GM11168 (cell line): ENCODE data around the gene CDK17.
"Not testable (repeated sequence)": the region's sequence is repeated elsewhere in the genome, so short reads cannot be mapped to it uniquely, and the experiment has no call there.

ENCODE experiments used
- in situ Hi-C: fragments of 300-500 bp; cut with MboI; formaldehyde crosslinking; loops from one replicate; pipeline ENCODE4 v1.12.0; 2022; ENCODE audit warnings: low sequenced_read_pairs; ENCODE audit not compliant: unreplicated experiment

The CDK17 gene

GRCh38 chr12:96419576-96420276, 19.5 kb upstream of the CDK17 start:
- in situ Hi-C loops, result no loop called here

GRCh38 chr12:96417688-96418087, 17.4 kb upstream of the CDK17 start:
- in situ Hi-C loops, result not testable (repeated sequence)

GRCh38 chr12:96416033-96416799, 16.0 kb upstream of the CDK17 start:
- in situ Hi-C loops, result no loop called here

- in situ Hi-C loops, result no loop called here
Observed at GRCh38 chr12:96414637-96415036, 14.4 kb upstream of the CDK17 start.

GRCh38 chr12:96412431-96412830, 12.2 kb upstream of the CDK17 start:
- in situ Hi-C loops, result no loop called here

GRCh38 chr12:96409731-96410130, 9.5 kb upstream of the CDK17 start:
- in situ Hi-C loops, result loop anchor here (10.0 kb wide), 2 partner anchors 65 to 365 kb away; no protein-coding TSS in a partner anchor

GRCh38 chr12:96408993-96409392, 8.8 kb upstream of the CDK17 start:
- in situ Hi-C loops, result loop anchor here (10.0 kb wide), 2 partner anchors 66 to 364 kb away; no protein-coding TSS in a partner anchor

- in situ Hi-C loops, result loop anchor here (10.0 kb wide), 2 partner anchors 67 to 363 kb away; no protein-coding TSS in a partner anchor
Observed at GRCh38 chr12:96407429-96408097, 7.3 kb upstream of the CDK17 start.

- in situ Hi-C loops, result loop anchor here (10.0 kb wide), 2 partner anchors 70 to 360 kb away; no protein-coding TSS in a partner anchor
Observed at GRCh38 chr12:96404696-96405095, 4.5 kb upstream of the CDK17 start.

- in situ Hi-C loops, result loop anchor here (10.0 kb wide), 2 partner anchors 71 to 359 kb away; no protein-coding TSS in a partner anchor
Observed at GRCh38 chr12:96403870-96404269, 3.6 kb upstream of the CDK17 start.

GRCh38 chr12:96402522-96402921, 2.3 kb upstream of the CDK17 start:
- in situ Hi-C loops, result loop anchor here (10.0 kb wide), 2 partner anchors 72 to 358 kb away; no protein-coding TSS in a partner anchor

- in situ Hi-C loops, result loop anchor here (10.0 kb wide), 2 partner anchors 73 to 357 kb away; no protein-coding TSS in a partner anchor
Observed at GRCh38 chr12:96402061-96402460, 1.8 kb upstream of the CDK17 start.

GRCh38 chr12:96401076-96401871, 1.0 kb upstream of the CDK17 start:
- in situ Hi-C loops, result loop anchor here (10.0 kb wide), 2 partner anchors 74 to 356 kb away; no protein-coding TSS in a partner anchor

GRCh38 chr12:96400631-96401075, 414 bp upstream of the CDK17 start:
- in situ Hi-C loops, result loop anchor here (10.0 kb wide), 2 partner anchors 74 to 356 kb away; no protein-coding TSS in a partner anchor

GRCh38 chr12:96399120-96399918, 920 bp downstream of the CDK17 start:
- in situ Hi-C loops, result no loop called here

- in situ Hi-C loops, result no loop called here
Observed at GRCh38 chr12:96398424-96399119, 1.7 kb downstream of the CDK17 start.

GRCh38 chr12:96397756-96398423, 2.3 kb downstream of the CDK17 start:
- in situ Hi-C loops, result no loop called here

GRCh38 chr12:96396914-96397313, 3.3 kb downstream of the CDK17 start:
- in situ Hi-C loops, result no loop called here
